BLaER1 (cell line): ENCODE measurements around the gene LRATD1.
"Not testable (repeated sequence)": the region's sequence is repeated elsewhere in the genome, so short reads cannot be mapped to it uniquely, and the experiment has no call there.

Experiments used
- H3K27ac ChIP-seq: shearing (Covaris generic); formaldehyde crosslinking; 2 replicates; pipeline ENCODE4 v1.8.1; 2022
- H3K27me3 ChIP-seq: shearing (Covaris generic); formaldehyde crosslinking; 2 replicates; pipeline ENCODE4 v1.8.1; 2022
- H3K36me3 ChIP-seq: shearing (Covaris generic); formaldehyde crosslinking; 2 replicates; pipeline ENCODE4 v1.8.1; 2022
- H3K4me1 ChIP-seq: shearing (Covaris generic); formaldehyde crosslinking; 2 replicates; pipeline ENCODE4 v1.8.1; 2022
- H3K4me2 ChIP-seq: shearing (Covaris generic); formaldehyde crosslinking; 2 replicates; pipeline ENCODE4 v1.8.1; 2022
- H3K4me3 ChIP-seq: shearing (Covaris generic); formaldehyde crosslinking; 2 replicates; pipeline ENCODE4 v1.8.1; 2022
- H3K9ac ChIP-seq: shearing (Covaris generic); formaldehyde crosslinking; 2 replicates; pipeline ENCODE4 v1.8.1; 2022
- H3K9me3 ChIP-seq: shearing (Covaris generic); formaldehyde crosslinking; 2 replicates; pipeline ENCODE4 v1.8.1; 2022
- H4K20me1 ChIP-seq: shearing (Covaris generic); formaldehyde crosslinking; 2 replicates; pipeline ENCODE4 v1.8.1; 2022
- Cebpa-rat ChIP-seq: shearing (Covaris generic); IDR thresholded peaks from 2 replicates; pipeline ENCODE4 v1.8.1; 2022

The LRATD1 gene

GRCh38 chr2:14615760-14616159 lies 16.8 kb upstream of the LRATD1 start:
- no peak for TF ChIP-seq Cebpa-rat
- Histone ChIP-seq H4K20me1 (no peaks in the 10 kb centered on the region), H3K4me2 (no peak overlapping the region)

GRCh38 chr2:14616342-14616741 lies 16.2 kb upstream of the LRATD1 start:
- no peaks in the 10 kb centered on the region for H3K4me1 ChIP-seq
- H3K4me3 ChIP-seq: no peak overlapping the region
- no peaks in the 10 kb centered on the region for H3K9me3 ChIP-seq
- no peak for TF ChIP-seq Cebpa-rat
- no peaks in the 10 kb centered on the region for H3K36me3 ChIP-seq
- H3K27ac ChIP-seq: no peak overlapping the region
- no peak overlapping the region for H3K9ac ChIP-seq
- H3K27me3 ChIP-seq: no peaks in the 10 kb centered on the region
- H3K4me2 ChIP-seq: no peak overlapping the region
- H4K20me1 ChIP-seq: no peaks in the 10 kb centered on the region

More at GRCh38 chr2:14615760-14616159, 16.8 kb upstream of the LRATD1 start:
- Histone ChIP-seq H3K27ac (no peak overlapping the region), H3K36me3 (no peaks in the 10 kb centered on the region), H3K4me3 (no peak overlapping the region), H3K9me3 (no peaks in the 10 kb centered on the region), H3K9ac (no peak overlapping the region), H3K4me1 (no peaks in the 10 kb centered on the region), H3K27me3 (no peaks in the 10 kb centered on the region)

GRCh38 chr2:14616950-14617349 lies 15.6 kb upstream of the LRATD1 start:
- H4K20me1 ChIP-seq: no peaks in the 10 kb centered on the region
- H3K9ac ChIP-seq: no peak overlapping the region
- no peaks in the 10 kb centered on the region for H3K36me3 ChIP-seq
- H3K9me3 ChIP-seq: no peaks in the 10 kb centered on the region
- H3K27ac ChIP-seq: no peak overlapping the region
- no peak for TF ChIP-seq Cebpa-rat
- no peaks in the 10 kb centered on the region for H3K27me3 ChIP-seq
- H3K4me1 ChIP-seq: no peaks in the 10 kb centered on the region
- no peak overlapping the region for H3K4me3 ChIP-seq
- H3K4me2 ChIP-seq: no peak overlapping the region

GRCh38 chr2:14619441-14619840 lies 13.1 kb upstream of the LRATD1 start:
- no peaks in the 10 kb centered on the region for H3K36me3 ChIP-seq

DNA sequence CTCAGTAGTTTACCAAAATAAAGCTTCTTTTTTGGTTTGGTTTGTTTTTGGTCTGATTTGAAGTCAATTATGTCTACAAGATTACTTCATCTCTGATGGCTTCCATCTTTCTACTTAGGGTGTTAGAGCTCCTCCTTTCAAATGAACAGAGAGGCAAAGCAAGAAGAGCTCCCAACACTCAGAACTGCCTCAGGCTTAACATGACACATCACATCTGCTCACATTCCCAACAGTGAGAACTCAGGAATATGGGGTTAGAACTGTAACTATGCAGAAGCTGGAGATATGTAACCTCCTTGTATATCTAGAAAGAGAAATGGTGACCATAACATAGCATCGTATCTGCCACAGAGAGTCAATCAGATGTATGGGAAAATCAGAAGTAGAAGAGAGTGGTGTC lies 11.4 kb upstream of the LRATD1 start:
- Histone ChIP-seq H4K20me1 (no peaks in the 10 kb centered on the region), H3K4me3 (no peak overlapping the region), H3K27me3 (no peaks in the 10 kb centered on the region), H3K9me3 (no peaks in the 10 kb centered on the region), H3K4me2 (no peak overlapping the region), H3K9ac (no peak overlapping the region), H3K4me1 (no peaks in the 10 kb centered on the region), H3K36me3 (no peaks in the 10 kb centered on the region), H3K27ac (no peak overlapping the region)
- no peak for TF ChIP-seq Cebpa-rat

More at GRCh38 chr2:14619441-14619840, 13.1 kb upstream of the LRATD1 start:
- Histone ChIP-seq H3K27ac (no peak overlapping the region), H3K4me3 (no peak overlapping the region), H3K9ac (no peak overlapping the region), H3K27me3 (no peaks in the 10 kb centered on the region), H3K4me1 (no peaks in the 10 kb centered on the region), H3K4me2 (no peak overlapping the region), H3K9me3 (no peaks in the 10 kb centered on the region), H4K20me1 (no peaks in the 10 kb centered on the region)
- TF ChIP-seq Cebpa-rat: no peak

DNA sequence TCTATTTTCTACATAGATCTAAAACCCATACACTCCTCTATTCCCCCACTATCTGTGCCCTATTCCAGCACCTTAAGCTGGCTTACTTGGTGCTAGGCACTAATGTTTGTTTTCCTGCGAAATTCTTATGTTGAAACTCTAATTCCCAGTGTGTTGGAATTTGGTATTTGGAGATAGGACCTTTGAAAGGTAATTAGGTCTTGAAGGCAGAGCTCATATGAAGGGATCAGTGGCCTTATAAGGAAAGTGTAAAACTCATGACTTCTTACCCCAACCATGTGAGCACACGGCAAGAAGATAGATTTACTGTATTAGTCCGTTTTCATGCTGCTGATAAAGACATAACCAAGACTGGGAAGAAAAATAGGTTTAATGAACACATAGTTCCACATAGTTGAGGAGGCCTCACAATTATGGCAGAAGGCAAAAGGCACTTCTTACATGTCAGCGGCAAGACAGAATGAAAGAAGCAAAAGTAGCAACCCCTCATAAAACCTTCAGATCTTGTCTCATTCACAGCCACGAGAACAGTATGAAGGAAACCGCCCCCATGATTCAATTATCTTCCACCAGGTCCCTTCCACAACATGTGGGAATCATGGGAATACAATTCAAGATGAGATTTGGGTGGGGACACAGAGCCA lies 10.5 kb upstream of the LRATD1 start:
- Histone ChIP-seq H3K9me3 (no peaks in the 10 kb centered on the region), H4K20me1 (no peaks in the 10 kb centered on the region), H3K27ac (no peak overlapping the region), H3K27me3 (no peaks in the 10 kb centered on the region), H3K36me3 (no peaks in the 10 kb centered on the region), H3K9ac (no peak overlapping the region), H3K4me3 (no peak overlapping the region), H3K4me2 (no peak overlapping the region), H3K4me1 (no peaks in the 10 kb centered on the region)
- TF ChIP-seq Cebpa-rat: no peak

DNA sequence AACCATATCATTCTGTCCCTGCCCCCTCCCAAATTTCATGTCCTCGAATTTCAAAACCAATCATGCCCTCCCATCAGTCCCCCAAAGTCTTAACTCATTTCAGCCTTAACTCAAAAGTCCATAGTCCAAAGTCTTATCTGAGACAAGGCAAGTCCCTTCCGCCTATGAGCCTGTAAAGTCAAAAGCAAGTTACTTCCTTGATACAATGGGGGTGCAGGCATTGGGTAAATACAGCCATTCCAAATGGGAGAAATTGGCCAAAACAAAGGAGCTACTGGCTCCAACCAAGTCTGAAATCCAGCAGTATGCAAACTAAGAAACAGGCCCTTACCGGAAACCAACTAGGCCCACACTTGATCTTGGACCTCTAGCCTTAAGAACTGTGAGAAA lies 10.0 kb upstream of the LRATD1 start:
- H4K20me1 ChIP-seq, H3K9me3 ChIP-seq, H3K27me3 ChIP-seq, H3K36me3 ChIP-seq, H3K4me3 ChIP-seq, H3K27ac ChIP-seq, H3K4me1 ChIP-seq, H3K4me2 ChIP-seq, H3K9ac ChIP-seq: not testable (repeated sequence)

DNA sequence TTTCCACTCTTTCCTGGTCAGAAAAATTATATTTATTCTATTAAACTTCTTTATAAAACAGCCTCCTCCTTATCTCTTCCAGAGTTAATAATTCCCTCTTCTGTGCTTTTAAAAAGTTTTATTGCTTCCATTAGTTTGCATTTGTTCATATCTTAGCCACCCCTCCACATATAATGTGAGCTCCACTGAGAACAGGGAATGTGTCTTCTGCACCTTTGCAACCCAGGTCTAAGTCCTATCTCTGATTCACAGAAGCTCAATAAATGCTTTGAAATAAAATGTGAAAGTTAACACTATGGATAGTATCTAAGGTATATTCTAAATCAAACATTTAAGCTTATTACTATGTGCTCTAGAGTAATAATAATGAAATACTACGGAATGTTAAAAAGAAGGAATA lies 9.3 kb upstream of the LRATD1 start:
- no peaks in the 10 kb centered on the region for H4K20me1 ChIP-seq
- H3K9me3 ChIP-seq: no peaks in the 10 kb centered on the region
- H3K27ac ChIP-seq: no peak overlapping the region
- H3K4me1 ChIP-seq: no peaks in the 10 kb centered on the region
- no peaks in the 10 kb centered on the region for H3K36me3 ChIP-seq
- no peak overlapping the region for H3K9ac ChIP-seq
- H3K4me2 ChIP-seq: no peak overlapping the region
- no peaks in the 10 kb centered on the region for H3K27me3 ChIP-seq
- no peak overlapping the region for H3K4me3 ChIP-seq
- TF ChIP-seq Cebpa-rat: no peak

- Histone ChIP-seq H3K4me2 (no peak overlapping the region), H3K4me1 (no peaks in the 10 kb centered on the region), H3K27me3 (no peaks in the 10 kb centered on the region), H3K36me3 (no peaks in the 10 kb centered on the region), H3K9me3 (no peaks in the 10 kb centered on the region), H3K4me3 (no peak overlapping the region), H4K20me1 (no peaks in the 10 kb centered on the region), H3K27ac (no peak overlapping the region), H3K9ac (no peak overlapping the region)
- TF ChIP-seq Cebpa-rat: no peak
Measured at GRCh38 chr2:14626873-14627272, 5.6 kb upstream of the LRATD1 start.

DNA sequence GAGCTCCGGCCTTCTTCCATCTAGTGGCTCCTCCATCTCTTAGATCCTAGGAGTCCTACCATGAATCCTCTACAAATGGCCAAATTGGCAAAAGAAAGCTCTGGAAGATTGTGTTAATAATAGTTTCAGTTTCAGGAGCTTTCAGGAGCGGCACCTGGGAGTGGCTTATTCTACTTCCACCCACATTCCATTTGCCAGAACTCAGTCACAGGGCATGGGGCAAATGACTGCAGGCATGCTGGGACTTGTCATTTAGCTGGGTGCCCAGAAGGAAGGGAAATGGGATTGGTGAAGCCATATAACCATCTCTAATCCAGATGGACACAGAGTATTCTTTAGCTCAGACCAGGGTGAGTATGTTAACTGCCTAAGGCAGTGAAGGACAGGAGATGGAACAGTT lies 3.6 kb upstream of the LRATD1 start:
- peaks cover 20% of the 10 kb centered on the region for H3K9me3 ChIP-seq
- no peaks in the 10 kb centered on the region for H4K20me1 ChIP-seq
- no peak for TF ChIP-seq Cebpa-rat
- H3K27ac ChIP-seq: no peak overlapping the region
- no peaks in the 10 kb centered on the region for H3K4me1 ChIP-seq
- no peak overlapping the region for H3K4me2 ChIP-seq
- no peak overlapping the region for H3K9ac ChIP-seq
- H3K27me3 ChIP-seq: no peaks in the 10 kb centered on the region
- no peak overlapping the region for H3K4me3 ChIP-seq
- H3K36me3 ChIP-seq: no peaks in the 10 kb centered on the region
